Skeletal muscle tissue (tissue), 4 donors: ENCODE data around the gene CCND2. TPM values are rescaled to one million over a fixed set of nuclear protein-coding genes. Genes with fewer than 3 reads are reported as not detected.

Experiments
- H3K27ac ChIP-seq: one replicate; pipeline ENCODE4 v1.7.0; 2013; ENCODE audit warnings: mild to moderate bottlenecking, low read depth, low read length, inconsistent platforms
- H3K27me3 ChIP-seq, 3 donors: one replicate each; pipeline ENCODE4 v1.7.0; 2013; ENCODE audit warnings: low read length in 3 of 3; ENCODE audit not compliant: control insufficient read depth in 3 of 3, insufficient read depth in 3 of 3
- H3K36me3 ChIP-seq, 3 donors: one replicate each; pipeline ENCODE4 v1.7.0; 2013; ENCODE audit warnings: low read length in 3 of 3; ENCODE audit not compliant: control insufficient read depth in 3 of 3, insufficient read depth in 3 of 3
- H3K4me1 ChIP-seq, 3 donors: one replicate each; pipeline ENCODE4 v1.7.0; 2013; ENCODE audit warnings: low read length in 3 of 3, mild to moderate bottlenecking in 3 of 3; ENCODE audit not compliant: control insufficient read depth in 3 of 3, insufficient read depth in 3 of 3
- H3K4me3 ChIP-seq, 3 donors: one replicate each; pipeline ENCODE4 v1.7.0; 2013; ENCODE audit warnings: low read length in 3 of 3
- H3K9ac ChIP-seq, 3 donors: one replicate each; pipeline ENCODE4 v1.7.0; 2013; ENCODE audit warnings: low read length in 3 of 3, mild to moderate bottlenecking in 3 of 3, moderate library complexity in 2 of 3, low read depth in 1 of 3
- H3K9me3 ChIP-seq, 3 donors: one replicate each; pipeline ENCODE4 v1.7.0; 2013; ENCODE audit warnings: low read length in 3 of 3; ENCODE audit not compliant: control insufficient read depth in 3 of 3
- total RNA-seq: library from RNA; depleted of rRNA; stranded (reverse); fragments of >200 nt; gene quantifications from one replicate; pipeline ENCODE4 v1.2.3, GENCODE V29; 2014
- donor health status: Osteomylitis.

Gene CCND2
- 152 TPM for total RNA-seq

- no peaks in the 10 kb centered on the region for H3K9me3 ChIP-seq
- peak within 1 kb of the TSS; percentile 51 for H3K27ac ChIP-seq
- peak within 1 kb of the TSS; percentile 69 to 86 (median 77) for H3K4me3 ChIP-seq
- no peaks in the 10 kb centered on the region for H3K36me3 ChIP-seq
- H3K9ac ChIP-seq, result peak within 1 kb of the TSS; percentile 63 to 68 (median 66)
- H3K27me3 ChIP-seq, result peaks cover 51 to 83% (median 57%) of the 10 kb centered on the region in 3 donors
- H3K4me1 ChIP-seq, result peaks cover 45 to 63% (median 60%) of the 10 kb centered on the region in 3 donors
These were observed at the start of gene CCND2 for GRCh38 chr12:4273652-4274395. Gene CCND2 (plus strand): TSS chr12:4273762. CDS start chr12:4274041, 279 bp downstream.

DNA sequence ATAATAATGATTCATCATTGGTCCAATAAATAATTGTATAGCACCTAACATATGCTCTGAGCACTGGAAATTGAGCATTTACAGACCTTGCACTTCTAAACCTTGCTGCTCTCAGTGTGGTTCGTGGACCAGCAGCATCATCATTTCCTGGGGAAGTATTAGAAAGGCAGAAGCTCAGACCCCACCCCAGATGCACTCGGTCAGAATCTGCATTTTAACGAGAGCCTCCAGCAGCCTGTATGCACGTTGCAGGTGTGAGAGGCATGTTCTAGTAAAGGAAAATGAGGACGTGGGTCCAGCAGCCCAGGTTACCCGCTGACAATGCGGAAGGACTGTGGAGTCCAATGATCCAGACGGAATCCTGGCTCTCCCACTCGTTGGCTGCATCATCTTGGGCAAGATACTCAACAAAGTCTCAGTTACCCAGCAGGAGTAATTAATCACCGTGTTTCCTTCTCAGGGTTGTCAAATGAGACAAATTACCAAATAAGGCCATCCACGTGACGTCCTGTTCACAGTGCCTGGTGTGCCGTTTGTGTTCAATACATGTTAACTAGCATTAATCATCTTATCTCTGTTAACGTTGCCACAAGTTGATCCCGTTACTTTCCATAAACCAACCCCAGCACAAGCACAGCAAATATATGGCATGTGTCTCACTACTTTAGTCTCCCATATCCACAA, 49.2 kb upstream of the CCND2 start:
- Histone ChIP-seq H3K27me3 (peaks cover 0 to 22% (median 4%) of the 10 kb centered on the region in 3 donors), H3K27ac (no peak overlapping the region), H3K9ac (no peak overlapping the region), H3K36me3 (no peaks in the 10 kb centered on the region), H3K4me1 (no peaks in the 10 kb centered on the region), H3K4me3 (no peak overlapping the region), H3K9me3 (peaks cover 0 to 4% (median 0%) of the 10 kb centered on the region in 3 donors)

GRCh38 chr12:4225571-4225970, 48.0 kb upstream of the CCND2 start:
- peaks cover 4 to 24% (median 7%) of the 10 kb centered on the region in 3 donors for H3K27me3 ChIP-seq
- no peaks in the 10 kb centered on the region for H3K4me1 ChIP-seq
- no peaks in the 10 kb centered on the region for H3K36me3 ChIP-seq
- peaks cover 0 to 4% (median 0%) of the 10 kb centered on the region in 3 donors for H3K9me3 ChIP-seq
- no peak overlapping the region for H3K4me3 ChIP-seq
- no peak overlapping the region for H3K27ac ChIP-seq
- no peak overlapping the region for H3K9ac ChIP-seq

DNA sequence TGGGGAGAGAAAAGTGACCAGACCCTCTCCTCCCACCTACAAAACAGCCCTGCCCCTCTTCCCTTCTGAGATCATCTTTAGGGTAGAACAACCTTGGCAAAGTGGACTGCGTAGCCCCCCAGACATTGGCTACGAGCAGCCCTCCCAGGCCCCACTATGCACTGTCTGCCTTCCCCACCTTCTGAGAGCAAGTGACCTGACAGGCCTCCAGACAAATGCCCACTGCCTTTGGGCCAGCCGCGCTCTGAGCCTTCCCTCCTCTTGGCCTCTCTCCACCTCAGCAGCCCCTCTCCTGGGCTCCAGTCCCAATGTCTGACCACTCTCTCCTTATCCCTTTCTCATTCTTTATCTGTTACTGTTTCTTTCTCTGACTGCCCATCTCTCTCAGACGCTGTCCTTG, 46.5 kb upstream of the CCND2 start:
- Histone ChIP-seq H3K9me3 (peaks cover 0 to 4% (median 0%) of the 10 kb centered on the region in 3 donors), H3K4me1 (no peaks in the 10 kb centered on the region), H3K4me3 (no peak overlapping the region), H3K9ac (no peak overlapping the region), H3K36me3 (no peaks in the 10 kb centered on the region), H3K27me3 (peaks cover 4 to 24% (median 10%) of the 10 kb centered on the region in 3 donors), H3K27ac (no peak overlapping the region)

DNA sequence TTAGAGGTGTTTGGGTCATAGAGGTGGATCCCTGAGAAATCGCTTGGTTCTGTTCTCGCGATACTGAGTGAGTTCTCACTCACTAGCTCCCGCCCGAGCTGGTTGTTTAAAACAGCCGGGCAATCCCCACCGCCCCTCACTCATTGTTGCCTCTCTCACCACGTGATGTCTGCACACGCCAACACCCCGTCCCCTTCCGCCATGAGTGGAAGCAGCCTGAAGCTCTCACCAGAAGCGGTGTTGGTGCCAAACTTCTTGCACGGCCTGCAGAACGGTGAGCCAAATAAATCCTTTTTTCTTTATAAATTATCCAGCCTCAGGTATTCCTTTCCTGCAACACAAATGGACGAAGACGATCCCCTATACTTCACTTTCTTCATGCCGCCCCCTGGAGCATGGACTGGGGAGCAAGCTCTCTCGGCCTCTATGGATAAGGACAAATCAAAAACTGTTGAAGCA, 45.4 kb upstream of the CCND2 start:
- no peak overlapping the region for H3K4me3 ChIP-seq
- H3K4me1 ChIP-seq, result no peaks in the 10 kb centered on the region
- H3K9me3 ChIP-seq, result peaks cover 0 to 2% (median 0%) of the 10 kb centered on the region in 3 donors
- H3K27me3 ChIP-seq, result peaks cover 4 to 24% (median 10%) of the 10 kb centered on the region in 3 donors
- no peak overlapping the region for H3K27ac ChIP-seq
- H3K9ac ChIP-seq, result no peak overlapping the region
- H3K36me3 ChIP-seq, result no peaks in the 10 kb centered on the region

- H3K36me3 ChIP-seq, result no peaks in the 10 kb centered on the region
- H3K9me3 ChIP-seq, result no peaks in the 10 kb centered on the region
- H3K9ac ChIP-seq, result no peak overlapping the region
- no peaks in the 10 kb centered on the region for H3K4me1 ChIP-seq
- no peak overlapping the region for H3K27ac ChIP-seq
- peaks cover 4 to 20% (median 10%) of the 10 kb centered on the region in 3 donors for H3K27me3 ChIP-seq
- no peak overlapping the region for H3K4me3 ChIP-seq
These were observed 43.0 kb upstream of the CCND2 start for GRCh38 chr12:4230526-4230925.

- H3K9ac ChIP-seq, result no peak overlapping the region
- H3K4me1 ChIP-seq, result no peaks in the 10 kb centered on the region
- H3K4me3 ChIP-seq, result no peak overlapping the region
- peaks cover 0 to 4% (median 0%) of the 10 kb centered on the region in 3 donors for H3K9me3 ChIP-seq
- no peak overlapping the region for H3K27ac ChIP-seq
- H3K27me3 ChIP-seq, result peaks cover 7 to 23% (median 19%) of the 10 kb centered on the region in 3 donors
- H3K36me3 ChIP-seq, result no peaks in the 10 kb centered on the region
These were observed 35.0 kb upstream of the CCND2 start for GRCh38 chr12:4238577-4238976.

GRCh38 chr12:4239746-4240145, 33.8 kb upstream of the CCND2 start:
- H3K4me1 ChIP-seq, result no peaks in the 10 kb centered on the region
- H3K9ac ChIP-seq, result no peak overlapping the region
- no peak overlapping the region for H3K4me3 ChIP-seq
- H3K27me3 ChIP-seq, result peaks cover 17 to 28% (median 27%) of the 10 kb centered on the region in 3 donors
- no peak overlapping the region for H3K27ac ChIP-seq
- peaks cover 0 to 4% (median 0%) of the 10 kb centered on the region in 3 donors for H3K9me3 ChIP-seq
- H3K36me3 ChIP-seq, result no peaks in the 10 kb centered on the region

GRCh38 chr12:4240161-4240783, 33.3 kb upstream of the CCND2 start:
- Histone ChIP-seq H3K36me3 (no peaks in the 10 kb centered on the region), H3K4me3 (no peak overlapping the region), H3K27me3 (peaks cover 20 to 32% (median 27%) of the 10 kb centered on the region in 3 donors), H3K4me1 (no peaks in the 10 kb centered on the region), H3K9ac (no peak overlapping the region), H3K27ac (no peak overlapping the region), H3K9me3 (peaks cover 0 to 4% (median 0%) of the 10 kb centered on the region in 3 donors)
